Measurements from ENCODE around the gene ISL2.

DNA sequence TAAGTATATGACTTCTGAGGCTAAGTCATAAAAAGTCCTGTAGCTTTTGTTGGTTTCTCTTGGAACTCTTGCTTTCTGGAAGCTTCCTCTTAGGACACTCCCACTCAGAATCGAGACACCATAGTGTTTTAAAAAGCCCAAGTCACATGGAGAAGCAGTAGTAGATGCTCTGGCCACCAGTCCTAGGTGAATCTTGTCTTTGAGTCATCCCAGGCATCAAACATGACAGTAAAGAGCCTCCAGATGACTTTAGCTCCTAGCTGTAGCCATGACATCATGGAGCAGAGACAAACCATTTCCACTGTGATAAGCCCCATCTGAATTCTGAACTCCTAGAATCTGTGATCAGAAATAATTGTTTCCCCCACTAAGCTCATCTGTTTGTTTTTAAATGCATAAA lies 42.1 kb downstream of the ISL2 start:
- TF ChIP-seq CTCF (conservative IDR thresholded peaks at IDR 0.05; ENCODE audit: low read length) (no peak), EZH2phosphoT487 (IDR thresholded peaks at IDR 0.05; ENCODE audit: borderline replicate concordance, low read depth, low read length) (no peak)

Measured in OCI-LY7 (cell line).